Retinal pigment epithelial cell (primary cell): ENCODE measurements around the gene CCDC181.
A peak's percentile ranks its signal among the peaks of the same experiment; 100 is the strongest.

Experiments used
- DNase-seq: peaks from one replicate; pipeline ENCODE4 v3.0.0-alpha.2; 2010; ENCODE audit warnings: low read depth
- H3K4me3 ChIP-seq: 2 replicates; pipeline ENCODE4 v1.5.1; 2011; ENCODE audit warnings: mild to moderate bottlenecking, low read length, control low read depth, moderate library complexity
- CTCF ChIP-seq: conservative IDR thresholded peaks from 2 replicates; pipeline ENCODE4 v1.5.1; 2011; ENCODE audit warnings: low read depth, low read length, control low read depth, inconsistent platforms

CCDC181 gene

GRCh38 chr1:169368406-169368769 lies 58.9 kb downstream of the CCDC181 start:
- DNase-seq = no peak
- peak overlapping the region; percentile 95 for H3K4me3 ChIP-seq
- TF ChIP-seq CTCF = no peak

- peak within 1 kb of the TSS; percentile 95 for H3K4me3 ChIP-seq
- no peak for TF ChIP-seq CTCF
- peak; percentile 85 for DNase-seq
Measured at GRCh38 chr1:169367686-169368405, 59.4 kb downstream of the CCDC181 start, which contains the start of the genes BLZF1 and NME7. Gene BLZF1, plus strand, starts transcription at chr1:169368195. Its CDS starts 1,328 bp downstream, at chr1:169369523. Gene NME7, minus strand, starts transcription at chr1:169367797. Its CDS starts 87 bp downstream, at chr1:169367710.

GRCh38 chr1:169367096-169367685 lies 60.1 kb downstream of the CCDC181 start:
- TF ChIP-seq CTCF = no peak
- H3K4me3 ChIP-seq = peak overlapping the region; percentile 95

GRCh38 chr1:169364948-169365347 lies 62.3 kb downstream of the CCDC181 start:
- no peak for DNase-seq
- no peak overlapping the region for H3K4me3 ChIP-seq
- TF ChIP-seq CTCF = no peak

More at GRCh38 chr1:169367096-169367685, 60.1 kb downstream of the CCDC181 start:
- no peak for DNase-seq

- no peak for TF ChIP-seq CTCF
Measured at GRCh38 chr1:169363046-169363730, 64.1 kb downstream of the CCDC181 start.

GRCh38 chr1:169361281-169361680 lies 66.0 kb downstream of the CCDC181 start:
- no peak for TF ChIP-seq CTCF
- H3K4me3 ChIP-seq = no peak overlapping the region
- DNase-seq = peak; percentile 30

More at GRCh38 chr1:169363046-169363730, 64.1 kb downstream of the CCDC181 start:
- no peak overlapping the region for H3K4me3 ChIP-seq
- DNase-seq = peak; percentile 78
